Testis (tissue), 3 donors: Measurements from ENCODE around the gene NCKAP5. TPM values are rescaled to one million over a fixed set of nuclear protein-coding genes. Genes with fewer than 3 reads are reported as not detected.

Source experiments
- DNase-seq: peaks from one replicate; pipeline ENCODE4 v3.0.0-alpha.2; 2019
- H3K27ac ChIP-seq, 2 donors: fragments of 200-600 bp; sonication (generic); one replicate each; pipeline ENCODE4 v1.5.1; 2019
- H3K27me3 ChIP-seq: fragments of 200-600 bp; sonication (generic); one replicate; pipeline ENCODE4 v1.5.1; 2019
- H3K36me3 ChIP-seq: fragments of 200-600 bp; sonication (generic); one replicate; pipeline ENCODE4 v1.5.1; 2017; ENCODE audit warnings: low read depth; ENCODE audit errors: missing control alignments
- H3K4me1 ChIP-seq: fragments of 200-600 bp; sonication (generic); one replicate; pipeline ENCODE4 v1.5.1; 2019
- H3K4me3 ChIP-seq, 2 donors: fragments of 200-600 bp; sonication (generic); one replicate each; pipeline ENCODE4 v1.5.1; 2017 to 2019
- H3K9me3 ChIP-seq: fragments of 200-600 bp; sonication (generic); one replicate; pipeline ENCODE4 v1.5.1; 2017
- POLR2A ChIP-seq: fragments of 450-650 bp; IDR thresholded peaks from one replicate; pipeline ENCODE4 v1.6.1; 2017; ENCODE audit warnings: antibody characterized with exemption, mild to moderate bottlenecking, moderate library complexity
- WGBS, 2 donors: methylation state at CpG; one replicate each; pipeline ENCODE4 v1.1.5; 2018; 5-methylcytosine and 5-hydroxymethylcytosine counted together
- intact Hi-C: fragments of 100-400 bp; cut with DNase I; formaldehyde crosslinking; loops from one replicate; pipeline ENCODE4 v1.15.1; 2023; ENCODE audit warnings: low total_unique reads
- polyA plus RNA-seq: library from polyadenylated mRNA; stranded (reverse); fragments of 350-450 nt; fragmentation: Illumina TruSeq; extraction: RNeasy Lipid Tissue Mini Kit (QIAGEN cat#74804); gene quantifications from one replicate; pipeline ENCODE4 v1.2.3, GENCODE V29; 2014; ENCODE audit warnings: low read depth, low replicate concordance; ENCODE audit not compliant: insufficient read depth
- total RNA-seq, 2 donors: library from RNA; depleted of rRNA; stranded (reverse); fragments of >200 nt; gene quantifications; one replicate each; pipeline ENCODE4 v1.2.3, GENCODE V29; 2016
- TF ChIP-seq, protein P1 (sequence below), 3 experiments: fragments of 450-650 bp in 2 of 3; fragments of 200-600 bp in 1 of 3; sonication (generic) in 1 of 3; IDR thresholded peaks; one replicate each; pipeline ENCODE4 v1.5.1; 2016 to 2019; ENCODE audit warnings: antibody characterized with exemption in 3 of 3, mild to moderate bottlenecking in 2 of 3, moderate library complexity in 1 of 3

The NCKAP5 gene
- total and polyA plus RNA-seq, 3 donors from 2014 or later, result 3.0 to 7.6 (median 6.3) TPM

GRCh38 chr2:133390156-133390555 is 178.1 kb downstream of the NCKAP5 start:
- H3K9me3 ChIP-seq, result no peaks in the 10 kb centered on the region
- intact Hi-C loops, result no loop called here
- TF ChIP-seq POLR2A, result no peak
- TF ChIP-seq, protein P1, sequence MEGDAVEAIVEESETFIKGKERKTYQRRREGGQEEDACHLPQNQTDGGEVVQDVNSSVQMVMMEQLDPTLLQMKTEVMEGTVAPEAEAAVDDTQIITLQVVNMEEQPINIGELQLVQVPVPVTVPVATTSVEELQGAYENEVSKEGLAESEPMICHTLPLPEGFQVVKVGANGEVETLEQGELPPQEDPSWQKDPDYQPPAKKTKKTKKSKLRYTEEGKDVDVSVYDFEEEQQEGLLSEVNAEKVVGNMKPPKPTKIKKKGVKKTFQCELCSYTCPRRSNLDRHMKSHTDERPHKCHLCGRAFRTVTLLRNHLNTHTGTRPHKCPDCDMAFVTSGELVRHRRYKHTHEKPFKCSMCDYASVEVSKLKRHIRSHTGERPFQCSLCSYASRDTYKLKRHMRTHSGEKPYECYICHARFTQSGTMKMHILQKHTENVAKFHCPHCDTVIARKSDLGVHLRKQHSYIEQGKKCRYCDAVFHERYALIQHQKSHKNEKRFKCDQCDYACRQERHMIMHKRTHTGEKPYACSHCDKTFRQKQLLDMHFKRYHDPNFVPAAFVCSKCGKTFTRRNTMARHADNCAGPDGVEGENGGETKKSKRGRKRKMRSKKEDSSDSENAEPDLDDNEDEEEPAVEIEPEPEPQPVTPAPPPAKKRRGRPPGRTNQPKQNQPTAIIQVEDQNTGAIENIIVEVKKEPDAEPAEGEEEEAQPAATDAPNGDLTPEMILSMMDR (IDR thresholded peaks at IDR 0.05), result no peak
- H3K27me3 ChIP-seq, result no peaks in the 10 kb centered on the region
- no peak overlapping the region for H3K27ac ChIP-seq
- DNase-seq, result no peak
- H3K4me1 ChIP-seq, result no peaks in the 10 kb centered on the region
- H3K36me3 ChIP-seq, result no peaks in the 10 kb centered on the region
- no peak overlapping the region for H3K4me3 ChIP-seq
- WGBS, 2 donors, result 71 to 78% methylated on average over 4 of the region's 4 CpGs

DNA sequence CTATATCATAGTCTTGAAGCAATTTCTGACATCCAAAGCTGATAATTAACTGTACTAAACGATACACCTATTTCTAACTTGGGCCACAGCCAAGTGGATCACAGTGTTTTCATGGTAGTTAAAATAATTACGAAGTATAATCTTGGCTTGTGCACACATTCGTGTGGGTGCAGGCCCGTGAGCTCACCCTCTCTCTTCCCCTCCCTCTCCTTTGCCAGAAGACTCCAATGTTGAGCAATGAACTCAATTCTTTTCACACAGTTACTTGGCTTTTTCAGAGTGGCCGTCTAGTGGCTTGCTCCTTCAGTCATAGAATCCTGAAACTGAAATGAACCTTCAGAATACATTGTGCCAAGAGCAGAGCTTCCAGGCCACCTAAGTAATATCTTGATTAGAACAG is 178.7 kb downstream of the NCKAP5 start:
- no peak overlapping the region for H3K4me3 ChIP-seq
- H3K27me3 ChIP-seq, result no peaks in the 10 kb centered on the region
- H3K4me1 ChIP-seq, result no peaks in the 10 kb centered on the region
- H3K27ac ChIP-seq, result no peak overlapping the region
- intact Hi-C loops, result no loop called here
- H3K9me3 ChIP-seq, result no peaks in the 10 kb centered on the region
- 82 to 93% methylated on average over 5 of the region's 5 CpGs for WGBS, 2 donors
- H3K36me3 ChIP-seq, result no peaks in the 10 kb centered on the region
- TF ChIP-seq, protein P1 (IDR thresholded peaks at IDR 0.05), result no peak
- no peak for TF ChIP-seq POLR2A
- no peak for DNase-seq

- Histone ChIP-seq H3K4me3 (no peak overlapping the region), H3K27ac (no peak overlapping the region), H3K9me3 (no peaks in the 10 kb centered on the region), H3K4me1 (no peaks in the 10 kb centered on the region), H3K36me3 (no peaks in the 10 kb centered on the region), H3K27me3 (no peaks in the 10 kb centered on the region)
- TF ChIP-seq, protein P1 (IDR thresholded peaks at IDR 0.05), result no peak
- TF ChIP-seq POLR2A, result no peak
- DNase-seq, result no peak
- intact Hi-C loops, result no loop called here
These were observed 185.7 kb downstream of the NCKAP5 start for GRCh38 chr2:133382566-133382965.

GRCh38 chr2:133380991-133381390 is 187.3 kb downstream of the NCKAP5 start:
- H3K4me1 ChIP-seq, result no peaks in the 10 kb centered on the region
- no peak overlapping the region for H3K27ac ChIP-seq
- intact Hi-C loops, result no loop called here
- DNase-seq, result no peak
- H3K36me3 ChIP-seq, result no peaks in the 10 kb centered on the region
- H3K4me3 ChIP-seq, result no peak overlapping the region
- TF ChIP-seq POLR2A, result no peak
- TF ChIP-seq, protein P1 (IDR thresholded peaks at IDR 0.05), result no peak
- no peaks in the 10 kb centered on the region for H3K27me3 ChIP-seq
- no peaks in the 10 kb centered on the region for H3K9me3 ChIP-seq
- WGBS, 2 donors, result 74 to 84% methylated on average over 3 of the region's 3 CpGs

DNA sequence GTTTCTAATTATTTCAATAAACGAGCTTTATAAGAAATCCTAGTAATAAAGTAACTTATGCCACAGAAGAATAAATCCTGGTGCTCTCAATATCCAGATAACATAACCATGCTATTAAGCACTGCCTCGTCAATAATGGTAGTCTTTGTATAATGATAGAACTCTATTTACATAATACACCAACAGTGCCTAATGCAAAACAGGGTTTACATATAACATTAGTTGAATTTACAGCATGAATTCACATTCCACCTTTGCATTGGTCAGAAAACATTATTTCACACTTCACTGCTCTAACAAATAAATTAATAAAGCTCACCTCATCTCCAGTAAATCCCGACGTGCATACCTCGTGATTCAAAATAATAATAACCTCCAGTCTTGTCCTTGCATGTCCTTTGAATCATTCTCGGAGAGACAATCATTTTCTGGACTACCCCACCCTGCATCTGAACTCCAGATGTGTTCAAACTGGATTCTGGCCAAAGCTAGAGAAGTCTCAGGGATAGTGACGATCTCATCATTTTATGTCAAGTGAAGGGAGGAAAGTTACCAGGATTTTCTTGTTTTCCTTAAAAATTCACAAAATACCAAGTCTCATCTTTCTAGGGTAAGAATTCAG is 189.2 kb downstream of the NCKAP5 start:
- no peak for DNase-seq
- Histone ChIP-seq H3K27me3 (no peaks in the 10 kb centered on the region), H3K36me3 (no peaks in the 10 kb centered on the region), H3K4me3 (no peak overlapping the region), H3K4me1 (no peaks in the 10 kb centered on the region), H3K27ac (no peak overlapping the region), H3K9me3 (no peaks in the 10 kb centered on the region)
- WGBS, 2 donors, result 49 to 64% methylated on average over 7 of the region's 7 CpGs
- TF ChIP-seq POLR2A, result no peak
- TF ChIP-seq, protein P1 (IDR thresholded peaks at IDR 0.05), result no peak
- intact Hi-C loops, result no loop called here
